Measurements from ENCODE around the gene IQCN. TPM values are rescaled to one million over a fixed set of nuclear protein-coding genes. Genes with fewer than 3 reads are reported as not detected.

Gene IQCN
- total RNA-seq, 1 donor from 2014 or later: 0.62 TPM

GRCh38 chr19:18286973-18287635 lies 12.9 kb upstream of the IQCN start:
- DNase-seq: no peak

GRCh38 chr19:18284712-18285360 lies 10.6 kb upstream of the IQCN start:
- DNase-seq: no peak

GRCh38 chr19:18283338-18283737 lies 9.1 kb upstream of the IQCN start:
- no peak for DNase-seq

- no peak for DNase-seq
Measured at GRCh38 chr19:18282788-18283141, 8.5 kb upstream of the IQCN start.

- no peak for DNase-seq
Measured at GRCh38 chr19:18282021-18282787, 8.0 kb upstream of the IQCN start.

- peak; percentile 99 for DNase-seq
Measured at GRCh38 chr19:18281082-18282020, 7.1 kb upstream of the IQCN start, which contains the start of gene JUND. Gene JUND, minus strand, starts transcription at chr19:18281622. Its CDS starts 138 bp downstream, at chr19:18281484.

GRCh38 chr19:18280247-18281081 lies 6.2 kb upstream of the IQCN start:
- peak; percentile 92 for DNase-seq

- DNase-seq: peak; percentile 98
Measured at GRCh38 chr19:18279516-18280246, 5.4 kb upstream of the IQCN start.

- DNase-seq: no peak
Measured at GRCh38 chr19:18279266-18279515, 4.9 kb upstream of the IQCN start.

GRCh38 chr19:18278521-18279265 lies 4.4 kb upstream of the IQCN start:
- peak; percentile 70 for DNase-seq

GRCh38 chr19:18274781-18275356 lies 617 bp upstream of the IQCN start:
- peak; percentile 86 for DNase-seq

GRCh38 chr19:18273561-18274218 lies 562 bp downstream of the IQCN start:
- peak; percentile 50 for DNase-seq

GRCh38 chr19:18271433-18271841 lies 2.8 kb downstream of the IQCN start:
- peak; percentile 55 for DNase-seq

- no peak for DNase-seq
Measured at GRCh38 chr19:18270326-18270725, 3.9 kb downstream of the IQCN start.

GRCh38 chr19:18269070-18269723 lies 5.1 kb downstream of the IQCN start:
- DNase-seq: no peak

GRCh38 chr19:18266771-18267686 lies 7.2 kb downstream of the IQCN start:
- no peak for DNase-seq

GRCh38 chr19:18265582-18265981 lies 8.7 kb downstream of the IQCN start:
- no peak for DNase-seq

Measured in tongue (tissue), 2 donors.